C1 segment of cervical spinal cord (tissue), 14 donors: ENCODE data around the gene SMG6.

Experiments
- DNase-seq, 14 donors: peaks; one replicate each; lab custom pipeline; 2025; lab: John Stamatoyannopoulos, UW

SMG6 gene

DNA sequence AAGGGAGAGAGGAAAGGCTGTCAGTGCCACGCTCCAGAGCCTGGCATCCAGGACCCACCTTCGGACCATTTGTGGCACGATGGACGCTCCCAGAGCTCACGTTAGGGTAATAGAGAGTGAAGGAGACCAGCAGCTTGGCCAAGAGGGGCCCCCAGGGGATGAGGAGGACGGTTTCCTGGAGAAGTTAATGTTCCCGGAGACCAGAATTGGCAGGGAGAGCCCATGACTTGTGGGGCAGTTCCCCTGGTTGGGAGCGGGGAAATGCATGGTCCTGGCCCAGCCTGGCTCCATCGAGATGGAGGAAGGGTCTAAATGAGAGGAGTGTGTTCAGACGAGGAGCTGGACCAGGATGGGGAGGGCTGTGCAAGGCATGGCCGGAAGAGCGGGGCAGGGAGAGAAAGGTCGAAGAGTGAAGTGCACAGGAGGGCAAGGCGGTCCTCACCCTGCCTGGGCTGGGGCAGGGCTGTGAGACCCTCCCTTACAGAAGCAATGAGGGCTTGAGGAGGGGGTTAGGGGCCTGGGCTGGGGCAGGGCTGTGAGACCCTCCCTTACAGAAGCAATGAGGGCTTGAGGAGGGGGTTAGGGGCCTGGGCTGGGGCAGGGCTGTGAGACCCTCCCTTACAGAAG lies 251.5 kb downstream of the SMG6 start:
- no peak for DNase-seq

DNA sequence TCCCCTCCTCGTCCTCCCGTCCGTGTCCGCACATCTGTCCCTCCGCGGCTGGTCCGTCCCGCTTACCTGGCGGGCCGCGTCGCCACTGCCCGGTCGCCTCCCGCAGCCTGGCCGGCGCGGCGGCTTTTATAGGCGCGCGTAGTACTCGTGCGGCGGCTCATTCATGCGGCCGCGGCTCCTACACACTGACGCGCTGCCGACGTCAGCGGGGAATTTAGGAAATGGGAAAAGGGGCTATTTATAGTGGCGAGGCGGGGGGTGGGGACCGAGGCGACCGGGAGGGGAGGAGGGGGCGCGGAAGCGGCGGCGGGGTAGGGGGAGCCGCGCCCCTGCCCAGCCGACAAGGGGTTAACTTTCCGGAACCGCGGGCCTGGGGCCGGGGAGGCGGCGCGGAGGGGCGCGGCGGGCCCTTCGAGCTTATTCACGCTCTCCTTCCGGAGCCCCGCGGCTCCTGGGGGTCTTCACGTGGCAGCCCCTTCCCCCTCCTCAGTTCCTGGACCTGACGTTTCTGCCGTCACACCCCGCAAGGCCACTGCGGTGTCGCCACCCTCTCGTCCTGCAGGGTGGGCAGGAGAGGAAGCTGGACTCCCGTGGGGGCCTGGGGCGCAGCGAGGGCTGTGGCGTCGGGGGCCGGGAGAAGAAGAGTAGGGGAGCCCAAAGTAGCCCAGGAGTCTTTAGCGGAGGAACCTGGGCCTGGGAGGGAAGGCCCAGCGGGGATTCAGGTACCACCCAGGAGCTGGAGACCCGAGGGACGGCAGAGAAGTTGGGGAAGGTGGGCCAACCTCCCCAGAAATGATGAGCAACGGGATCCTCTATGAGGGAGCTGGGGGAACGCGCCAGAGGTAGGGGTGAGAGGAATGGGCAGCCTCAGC lies 252.3 kb downstream of the SMG6 start:
- peak in 1 of 14 donors; percentile 27 for DNase-seq

DNA sequence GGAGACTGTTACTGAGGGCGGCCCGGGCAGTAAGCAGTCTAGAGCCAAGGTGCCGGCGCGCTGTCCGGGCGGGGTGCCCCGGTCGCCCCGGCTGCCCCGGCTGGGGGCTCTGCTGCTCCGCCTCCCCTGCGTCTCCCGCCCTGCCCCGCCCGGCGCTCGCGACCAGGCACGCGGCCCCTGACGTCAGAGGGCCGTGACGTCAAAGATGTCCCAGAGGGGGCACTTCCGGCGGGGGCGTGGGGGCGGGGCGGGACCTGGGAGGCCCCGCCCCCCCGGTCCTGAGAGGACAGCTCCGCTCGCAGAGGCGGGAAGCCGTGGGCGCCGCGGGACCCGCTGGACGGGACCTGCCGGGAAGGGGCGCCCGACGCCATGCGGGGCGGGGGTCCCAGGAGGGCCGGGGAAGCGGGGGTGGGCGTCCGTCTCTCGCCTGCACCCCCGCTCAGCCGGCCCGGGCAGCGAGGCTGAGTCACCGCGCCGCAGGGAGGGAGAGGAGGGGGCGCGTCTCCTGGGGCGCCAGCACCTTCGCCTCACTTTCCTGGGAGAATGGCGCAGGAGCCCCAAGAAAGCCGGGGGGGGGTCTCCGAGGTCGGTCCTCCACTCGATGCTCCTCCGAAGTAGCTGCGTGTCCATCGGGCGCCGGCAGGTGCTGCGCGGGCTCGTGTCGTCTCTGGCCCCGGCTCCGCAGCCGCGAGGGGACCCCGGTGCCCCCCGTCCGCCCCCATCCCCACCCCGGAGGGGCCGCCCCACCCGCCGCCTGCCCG lies 253.1 kb downstream of the SMG6 start:
- peak in 11 of 14 donors; percentile 20 to 76 (median 54) for DNase-seq

DNA sequence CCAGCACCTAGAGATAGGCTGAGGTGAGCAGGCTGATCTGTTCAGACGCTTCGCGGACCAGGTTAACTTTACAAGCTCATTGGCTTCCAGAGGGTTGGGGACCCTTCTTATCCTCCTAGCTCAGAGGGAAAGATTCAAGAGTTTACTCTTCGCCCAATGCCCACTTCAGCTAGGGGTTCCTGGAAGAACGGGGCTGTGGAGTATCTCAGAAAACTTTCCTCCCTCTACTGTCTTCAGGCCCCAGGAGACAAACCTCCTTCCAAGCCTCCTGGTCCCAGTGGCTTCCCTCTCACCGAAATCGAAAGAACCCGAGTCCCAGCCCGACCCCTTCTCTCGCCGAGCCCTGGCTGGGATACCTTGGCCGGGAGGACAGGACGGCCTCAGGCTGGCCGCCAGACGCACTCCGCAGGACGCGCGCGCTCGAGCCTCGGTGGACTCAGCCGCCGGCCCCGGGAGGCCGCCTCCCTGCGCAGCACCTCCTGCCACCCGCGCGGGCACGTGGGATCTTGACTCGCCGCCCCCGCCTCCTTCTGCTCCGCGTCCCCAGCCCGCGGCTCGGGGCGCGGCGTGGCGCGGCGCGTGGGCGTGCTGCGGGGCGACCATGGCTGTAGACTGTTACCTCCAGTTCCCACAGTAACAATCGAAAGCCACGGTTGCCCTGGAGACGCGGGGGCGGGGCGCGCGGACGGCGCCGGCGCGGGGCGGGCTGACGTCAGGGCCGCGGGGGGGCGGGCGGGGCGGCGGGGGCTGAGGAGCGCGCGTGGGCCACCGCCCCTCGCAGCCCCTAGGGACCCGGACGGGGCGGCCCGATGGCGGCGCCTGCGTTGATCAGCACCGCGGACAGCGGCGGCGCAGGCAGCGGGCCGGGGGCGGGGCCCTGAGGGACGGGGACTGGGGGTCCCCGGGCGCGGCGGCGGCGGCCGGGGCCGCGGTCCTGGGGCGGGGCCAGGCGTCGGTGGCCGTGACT lies 254.0 kb downstream of the SMG6 start:
- peak in 12 of 14 donors; percentile 39 to 82 (median 62) for DNase-seq

DNA sequence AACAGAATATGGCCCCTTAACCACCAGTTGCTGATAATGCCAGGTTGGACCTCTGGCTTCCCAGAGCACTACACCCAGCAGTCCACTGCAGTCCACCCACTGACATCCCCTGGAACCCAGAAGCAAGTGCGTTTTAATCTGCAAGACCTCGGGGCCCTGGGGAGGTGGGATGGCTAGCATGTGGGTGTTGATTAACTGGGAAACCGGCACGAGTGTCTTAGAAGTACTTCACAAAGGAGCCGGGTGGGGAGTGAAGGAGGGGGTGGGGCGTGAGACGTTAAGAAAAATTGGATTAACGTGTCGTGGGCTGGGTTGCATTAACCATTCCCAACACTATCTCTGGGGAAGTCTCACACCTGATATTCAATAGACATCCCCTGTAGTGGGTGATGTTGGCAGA lies 254.8 kb downstream of the SMG6 start:
- DNase-seq, result no peak

DNA sequence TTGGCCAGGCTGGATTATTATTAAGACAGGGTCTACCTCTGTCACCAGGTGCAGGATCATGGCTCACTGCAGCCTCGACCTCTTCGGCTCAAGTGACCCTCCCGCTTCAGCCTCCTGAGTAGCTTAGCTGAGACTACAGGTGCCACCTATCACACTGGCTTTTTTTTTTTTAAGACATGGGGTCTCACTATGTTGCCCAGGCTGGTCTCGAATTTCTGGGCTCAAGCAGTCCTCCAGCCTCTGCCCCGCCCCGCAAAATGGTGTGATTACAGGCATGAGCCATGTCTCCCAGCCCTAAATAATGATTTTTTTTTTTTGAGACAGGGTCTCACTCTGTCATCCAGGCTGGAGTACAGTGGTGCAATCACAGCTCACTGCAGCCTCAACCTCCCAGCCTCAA lies 256.0 kb downstream of the SMG6 start:
- no peak for DNase-seq

DNA sequence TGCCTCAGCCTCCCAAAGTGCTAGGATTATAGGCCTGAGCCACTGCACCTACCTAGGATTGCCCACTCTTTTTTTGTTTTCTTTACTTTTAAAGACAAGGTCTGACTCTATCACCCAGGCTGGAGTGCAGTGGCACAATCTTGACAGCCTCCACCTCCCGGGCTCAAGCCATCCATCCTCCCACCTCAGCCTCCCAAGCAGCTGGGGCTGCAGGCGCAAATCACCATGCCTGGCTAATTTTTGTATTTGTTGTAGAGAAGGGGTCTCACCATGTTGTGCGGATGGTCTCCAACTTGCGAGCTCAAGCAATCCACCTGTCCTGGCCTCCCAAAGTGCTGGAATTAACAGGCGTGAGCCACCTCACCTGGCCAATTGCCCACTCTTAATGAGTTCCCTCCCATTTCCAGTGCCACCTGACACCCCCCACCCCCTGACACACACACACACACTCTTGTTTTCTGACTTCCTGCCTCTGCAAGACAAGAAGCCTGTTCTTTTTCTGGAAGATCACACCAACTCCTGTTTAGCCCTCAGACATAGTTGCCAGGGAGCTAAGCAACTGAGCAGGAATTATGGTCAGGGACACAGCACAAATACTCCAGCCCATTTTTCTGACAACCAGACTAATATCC lies 259.2 kb downstream of the SMG6 start:
- no peak for DNase-seq

DNA sequence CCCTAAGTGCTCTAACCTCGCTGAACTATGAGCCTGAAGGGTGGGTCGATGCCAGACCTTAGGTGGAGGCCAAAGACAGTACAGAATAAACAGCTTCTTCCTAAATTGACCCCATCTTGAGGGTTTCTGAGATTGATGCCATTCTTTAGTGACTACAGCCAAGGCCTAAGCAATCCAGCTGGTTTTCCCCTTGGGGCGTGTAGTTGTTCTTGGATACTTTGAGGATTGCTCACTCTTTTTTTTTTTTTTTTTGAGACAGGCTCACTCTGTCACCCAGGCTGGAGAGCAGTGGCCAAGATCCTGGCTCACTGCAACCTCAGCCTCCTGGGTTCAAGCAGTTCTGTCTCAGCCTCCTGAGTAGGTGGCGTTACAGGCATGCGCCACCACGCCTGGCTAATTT lies 259.8 kb downstream of the SMG6 start:
- DNase-seq, result no peak

DNA sequence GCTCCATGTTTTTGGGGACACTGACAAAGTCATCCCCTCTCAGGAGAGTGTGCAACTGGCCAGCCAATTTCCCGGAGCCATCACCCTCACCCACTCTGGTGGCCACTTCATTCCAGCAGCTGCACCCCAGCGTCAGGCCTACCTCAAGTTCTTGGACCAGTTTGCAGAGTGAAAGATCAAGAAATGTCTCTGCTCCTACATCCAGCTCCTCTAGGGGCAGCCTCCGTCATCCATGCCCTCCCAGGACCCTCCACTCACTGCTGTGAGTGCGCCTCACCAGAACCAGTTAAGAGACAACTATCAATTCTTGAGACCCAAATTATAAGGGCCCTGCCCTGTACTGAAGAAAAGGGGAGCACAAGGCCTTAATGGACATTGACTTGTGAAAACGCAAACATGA lies 260.7 kb downstream of the SMG6 start:
- no peak for DNase-seq

DNA sequence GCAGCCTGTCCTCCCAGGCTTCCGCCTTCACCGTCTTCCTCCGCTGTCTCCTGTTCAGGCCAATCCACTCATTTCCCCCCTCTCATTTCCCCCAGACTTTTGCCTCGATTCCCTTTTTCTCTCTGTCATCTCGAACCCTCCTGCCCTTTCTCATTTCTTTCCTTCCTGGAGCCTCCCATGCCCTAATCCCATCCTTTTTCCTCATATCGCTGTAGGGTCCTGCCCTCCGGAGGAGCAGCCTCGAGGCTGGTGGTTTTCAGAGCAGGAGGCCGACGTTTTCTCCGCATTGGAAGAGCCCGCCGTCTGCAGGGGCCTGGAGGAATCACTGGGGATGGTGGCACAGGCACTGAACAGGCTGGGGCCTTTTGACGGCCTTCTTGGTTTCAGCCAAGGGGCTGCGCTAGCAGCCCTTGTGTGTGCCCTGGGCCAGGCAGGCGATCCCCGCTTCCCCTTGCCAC lies 261.2 kb downstream of the SMG6 start:
- no peak for DNase-seq

DNA sequence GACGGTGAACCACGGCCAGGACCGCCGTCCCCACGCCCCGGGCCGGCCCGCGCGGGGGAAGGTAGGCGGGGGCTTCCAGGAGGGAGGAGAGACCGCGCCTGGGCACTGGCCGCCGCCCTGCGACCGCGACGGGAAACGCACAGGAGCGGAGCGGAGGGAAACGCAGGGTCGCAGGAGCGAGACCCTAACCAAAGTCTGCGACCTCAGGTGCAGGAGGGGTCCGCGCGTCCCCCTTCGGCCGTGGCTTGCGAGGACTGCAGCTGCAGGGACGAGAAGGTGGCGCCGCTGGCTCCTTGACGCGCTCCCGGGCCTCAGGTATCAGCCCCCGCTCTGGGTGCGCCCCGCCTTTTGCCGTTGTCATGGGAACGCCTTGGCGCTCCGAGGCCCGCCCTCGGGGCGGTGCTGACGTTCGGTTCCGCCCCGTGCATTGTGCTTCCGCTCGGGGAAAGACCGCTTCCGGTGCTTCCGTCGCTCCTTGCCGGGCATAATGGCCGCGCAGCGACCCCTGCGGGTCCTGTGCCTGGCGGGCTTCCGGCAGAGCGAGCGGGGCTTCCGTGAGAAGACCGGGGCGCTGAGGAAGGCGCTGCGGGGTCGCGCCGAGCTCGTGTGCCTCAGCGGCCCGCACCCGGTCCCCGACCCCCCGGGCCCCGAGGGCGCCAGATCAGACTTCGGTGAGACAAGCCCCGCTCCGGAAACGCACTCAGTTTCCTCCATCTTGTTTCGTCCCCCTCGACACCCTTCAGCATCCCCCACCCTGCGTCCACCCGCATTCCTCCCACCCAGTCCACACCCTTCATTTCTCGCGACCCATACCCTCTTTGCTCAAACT lies 261.8 kb downstream of the SMG6 start, which contains the start of gene OVCA2:
OVCA2 (plus strand) TSS at position 462 of the 829 bp plus-strand sequence; CDS start at position 488, 26 bp downstream.
- peak; percentile 52 to 92 (median 82) for DNase-seq

DNA sequence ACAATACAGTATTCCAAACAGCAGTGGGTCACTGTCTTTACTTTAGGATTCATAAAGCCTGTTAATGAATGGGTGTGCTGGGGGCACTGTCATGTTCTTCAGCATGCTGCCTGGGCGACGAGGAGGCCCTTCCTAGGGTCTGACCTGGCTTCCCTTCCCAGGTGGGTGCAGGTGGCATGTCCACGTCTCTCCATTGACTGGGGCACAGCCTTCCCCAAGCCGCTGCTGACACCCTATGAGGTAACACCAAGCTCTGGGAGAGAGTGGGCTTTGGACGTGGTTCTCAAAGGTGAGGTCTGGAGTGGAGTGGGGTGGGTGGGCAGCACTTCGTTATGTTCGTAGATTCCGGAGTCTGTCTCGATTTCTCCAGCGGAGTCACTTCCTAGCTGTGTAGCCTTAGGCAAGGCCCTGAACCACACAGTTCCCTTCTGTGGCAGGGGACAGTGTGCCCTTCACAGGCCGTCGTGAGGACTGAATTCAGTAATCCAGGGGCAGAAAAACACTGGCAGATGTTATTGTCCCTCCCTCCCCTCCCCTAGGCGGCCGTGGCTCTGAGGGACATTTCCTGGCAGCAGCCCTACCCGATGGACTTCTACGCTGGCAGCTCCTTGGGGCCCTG lies 262.5 kb downstream of the SMG6 start:
- no peak for DNase-seq

DNA sequence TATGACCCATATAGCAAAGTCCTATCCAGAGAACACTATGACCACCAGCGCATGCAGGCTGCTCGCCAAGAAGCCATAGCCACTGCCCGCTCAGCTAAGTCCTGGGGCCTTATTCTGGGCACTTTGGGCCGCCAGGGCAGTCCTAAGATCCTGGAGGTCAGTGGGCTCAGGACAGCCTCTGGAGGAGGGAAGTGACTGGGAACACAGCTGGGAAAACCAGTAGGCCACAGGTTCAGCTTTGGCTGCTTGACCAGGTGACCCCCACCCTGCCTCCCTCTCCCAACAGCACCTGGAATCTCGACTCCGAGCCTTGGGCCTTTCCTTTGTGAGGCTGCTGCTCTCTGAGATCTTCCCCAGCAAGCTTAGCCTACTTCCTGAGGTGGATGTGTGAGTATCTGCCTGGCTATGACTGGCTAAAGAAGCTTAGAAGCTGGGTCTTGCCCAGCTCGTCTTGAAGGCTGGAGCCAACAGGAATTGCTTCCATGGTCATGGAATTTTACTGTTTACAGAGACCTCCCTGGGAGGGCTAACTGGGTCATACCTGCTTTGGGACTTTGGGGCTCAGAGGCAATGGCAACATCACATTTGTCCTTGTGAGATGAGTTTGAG lies 263.3 kb downstream of the SMG6 start:
- DNase-seq, result no peak

DNA sequence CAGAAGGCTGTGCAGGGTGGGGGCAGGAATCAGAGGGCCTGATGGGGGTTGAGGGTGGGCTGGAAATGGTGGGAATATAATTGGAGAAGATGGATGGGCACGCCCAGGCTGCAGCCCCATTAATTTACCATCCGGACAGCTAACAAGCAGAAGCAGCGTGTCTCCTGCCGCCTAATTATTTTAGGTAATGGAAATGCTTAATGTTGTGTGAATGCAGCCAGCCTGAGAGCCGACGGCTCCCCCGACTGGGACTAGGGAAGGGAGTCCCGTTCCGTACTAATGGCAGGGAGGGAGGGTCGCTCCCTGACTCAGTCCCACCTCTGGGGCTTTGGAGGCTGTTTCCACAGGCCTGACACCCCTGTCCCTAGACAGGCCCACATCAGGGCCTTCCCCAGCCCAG lies 266.4 kb downstream of the SMG6 start:
- DNase-seq, result no peak

DNA sequence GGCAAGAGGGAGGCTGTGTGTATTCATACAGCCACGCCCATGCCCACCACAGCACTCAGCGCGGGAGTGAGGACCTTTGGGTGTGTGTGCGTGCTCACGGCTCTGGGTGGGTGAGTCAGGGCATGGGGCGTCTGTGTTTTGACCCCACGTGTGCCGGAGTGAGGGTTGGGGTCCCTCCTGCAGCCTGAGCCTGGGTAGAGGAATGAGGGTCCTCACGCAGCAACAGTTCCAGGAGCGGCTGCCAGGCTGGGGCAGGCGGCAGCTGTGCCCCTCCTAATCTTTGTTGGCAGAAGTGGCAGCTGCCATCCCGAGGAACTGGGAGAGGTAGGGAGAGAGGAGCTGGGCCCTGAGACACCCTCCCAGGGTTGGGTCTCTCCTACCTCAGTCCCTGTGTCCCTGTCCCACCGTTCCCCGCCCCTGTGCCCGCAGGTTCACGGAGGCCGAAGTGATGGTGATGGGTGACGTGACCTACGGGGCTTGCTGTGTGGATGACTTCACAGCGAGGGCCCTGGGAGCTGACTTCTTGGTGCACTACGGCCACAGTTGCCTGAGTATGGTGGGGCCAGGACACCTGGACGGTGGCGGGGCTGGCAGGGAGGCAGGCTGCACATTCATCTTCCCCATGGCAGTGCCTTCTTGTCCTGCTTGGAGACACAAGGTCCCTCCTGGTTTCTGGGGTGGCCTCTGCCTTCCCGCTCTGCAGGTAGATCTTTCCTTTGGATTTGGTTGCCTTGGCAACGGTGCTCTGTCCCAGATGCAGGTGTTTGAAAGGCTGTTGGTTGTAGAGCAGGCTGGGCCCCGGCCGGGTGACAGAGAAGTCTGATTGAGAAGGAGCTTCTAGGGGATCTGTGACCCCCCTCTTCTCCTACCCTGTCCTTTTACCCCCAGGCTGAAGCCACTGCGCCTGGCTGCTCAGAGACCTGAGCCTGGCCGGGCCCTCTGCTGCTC lies 267.8 kb downstream of the SMG6 start:
- no peak for DNase-seq

DNA sequence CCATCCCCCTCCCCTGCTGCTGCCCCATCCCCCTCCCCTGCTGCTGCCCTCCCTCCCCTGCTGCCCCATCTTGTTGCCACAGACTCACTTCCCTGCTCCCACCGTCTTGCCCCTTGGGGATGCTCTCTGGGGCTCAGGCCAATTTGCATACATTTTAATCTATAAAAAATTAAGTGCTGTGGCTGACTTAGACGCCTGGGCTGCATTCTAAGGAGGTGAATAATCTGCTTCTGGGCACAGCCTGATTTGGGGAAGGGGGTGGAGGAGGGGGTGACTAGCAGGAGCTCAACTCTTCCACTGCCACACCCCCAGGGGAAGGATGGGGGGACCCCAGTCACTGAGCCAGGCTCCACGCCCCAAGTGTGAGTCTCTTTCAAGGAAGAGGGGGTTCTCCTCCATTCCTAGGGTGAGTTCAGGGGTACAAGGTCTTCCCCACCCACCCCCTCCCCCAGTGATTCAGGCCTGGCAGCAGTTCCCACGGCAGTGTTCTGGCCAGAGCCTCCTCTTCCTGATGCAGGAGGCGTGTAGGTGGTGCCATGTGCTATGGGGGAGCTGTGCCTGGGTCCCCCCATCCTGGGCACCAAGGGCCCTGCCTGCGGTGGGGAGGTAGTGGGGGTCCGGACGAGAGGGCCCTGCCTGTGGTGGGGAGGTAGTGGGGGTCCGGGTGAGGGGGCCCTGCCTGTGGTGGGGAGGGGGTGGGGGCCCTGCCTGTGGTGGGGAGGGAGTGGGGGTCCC lies 268.6 kb downstream of the SMG6 start:
- no peak for DNase-seq

DNA sequence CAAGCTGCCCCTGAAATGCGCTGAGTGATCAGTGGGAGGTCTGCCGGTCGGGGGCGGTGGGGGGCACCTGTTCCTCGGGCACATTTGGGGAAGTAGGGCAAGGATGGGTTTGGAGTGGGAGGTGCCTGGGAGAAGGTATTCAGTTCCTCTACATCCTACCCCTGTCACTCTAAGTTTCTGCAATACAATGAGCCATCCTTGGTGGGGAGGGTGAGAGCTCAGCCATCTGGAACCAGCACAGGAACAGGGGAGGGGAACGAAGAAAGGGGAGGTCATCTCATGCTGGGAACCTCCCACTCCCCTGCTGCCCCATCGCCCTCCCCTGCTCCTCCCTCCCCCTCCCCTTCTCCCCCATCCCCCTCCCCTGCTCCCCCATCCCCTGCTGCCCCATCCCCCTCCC lies 269.4 kb downstream of the SMG6 start:
- DNase-seq, result no peak
